Astrocyte (in vitro differentiated cells and primary cell): Measurements from ENCODE around the gene BEX1.

Experiments
- CTCF ChIP-seq: IDR thresholded peaks from 2 replicates; pipeline ENCODE4 v1.5.1; 2011; ENCODE audit warnings: low read depth, mild to moderate bottlenecking, inconsistent platforms, low read length, moderate library complexity; ENCODE audit not compliant: insufficient read depth
- EZH2 ChIP-seq: IDR thresholded peaks from 2 replicates; pipeline ENCODE4 v1.6.1; 2012; ENCODE audit warnings: mild to moderate bottlenecking, low read length, inconsistent platforms; ENCODE audit not compliant: insufficient read depth

- TF ChIP-seq CTCF (no peak), EZH2 (no peak)
Measured at GRCh38 chrX:103052625-103053024, 11.3 kb downstream of the BEX1 start.
